Measurements from ENCODE around the gene FHOD1.
A peak's percentile ranks its signal among the peaks of the same experiment; 100 is the strongest.

Gene FHOD1

DNA sequence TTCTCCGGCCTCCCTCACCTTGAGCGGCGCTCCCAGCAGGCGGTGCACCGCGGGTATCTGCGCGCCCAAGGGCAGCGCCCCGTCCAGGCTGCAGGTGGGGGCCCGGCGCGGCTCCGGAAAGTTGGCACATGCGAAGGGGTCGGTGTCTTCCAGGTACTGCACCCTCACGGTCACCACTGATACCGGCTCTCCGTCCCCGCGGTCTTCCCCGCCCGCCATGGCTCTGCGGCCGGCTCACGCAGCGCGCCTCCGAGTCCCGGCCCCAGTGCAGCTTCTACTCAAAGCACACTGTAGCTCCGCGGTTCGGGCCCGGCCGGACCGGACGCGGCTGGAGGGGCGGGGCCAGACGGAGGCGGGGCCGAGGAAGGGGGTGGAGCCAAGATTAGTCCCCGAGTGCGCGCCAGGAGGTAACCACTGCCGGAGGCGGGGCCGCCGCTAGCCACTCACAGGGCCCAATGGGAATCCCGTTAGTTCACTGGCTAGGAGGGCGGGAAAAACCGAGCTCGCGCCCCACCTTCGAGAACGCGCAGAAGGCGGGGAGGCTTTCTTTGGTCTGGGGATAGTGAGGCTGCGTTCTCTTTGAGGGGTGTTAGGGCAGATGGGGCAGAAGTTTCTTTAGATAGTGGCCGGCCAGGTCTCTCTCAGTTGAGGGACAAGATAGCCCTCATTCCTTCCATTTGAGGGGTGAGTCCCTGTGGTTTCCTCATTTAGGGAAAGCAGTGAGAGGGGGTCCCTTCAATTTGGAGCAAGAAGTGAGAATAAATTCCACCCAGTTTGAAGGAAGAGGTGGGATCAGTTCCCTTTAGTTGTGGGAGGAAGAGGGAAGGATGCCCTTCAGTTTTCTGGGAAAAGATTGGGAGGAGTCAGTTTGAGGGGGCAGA lies at the start of gene FHOD1:
Gene FHOD1 (minus strand): TSS at position 290 of the 881 bp plus-strand sequence. CDS start 71 bp downstream, at position 219.
- peak; percentile 95 for DNase-seq (ENCODE audit: low spot score)

DNA sequence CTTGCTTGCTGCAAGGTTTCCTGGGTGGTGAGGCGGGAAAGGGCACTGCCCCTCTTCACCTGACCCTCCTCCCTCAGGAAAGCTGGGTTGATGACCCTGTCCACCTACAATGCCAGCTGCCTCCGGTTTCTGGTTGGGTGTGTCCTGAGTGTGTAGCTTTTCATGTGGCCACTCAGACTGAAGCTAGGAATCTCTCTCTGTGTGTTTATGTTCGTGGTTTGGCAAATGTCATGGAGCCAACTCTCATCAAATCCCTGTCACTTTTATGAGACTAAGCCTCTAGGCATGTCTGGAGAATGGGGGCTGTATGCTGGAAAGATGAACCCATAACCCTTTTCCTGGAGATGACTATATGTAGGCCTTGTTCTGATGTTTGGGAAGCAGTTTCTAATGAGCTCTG lies 49.1 kb upstream of the FHOD1 start:
- DNase-seq (ENCODE audit: low spot score) = no peak

DNA sequence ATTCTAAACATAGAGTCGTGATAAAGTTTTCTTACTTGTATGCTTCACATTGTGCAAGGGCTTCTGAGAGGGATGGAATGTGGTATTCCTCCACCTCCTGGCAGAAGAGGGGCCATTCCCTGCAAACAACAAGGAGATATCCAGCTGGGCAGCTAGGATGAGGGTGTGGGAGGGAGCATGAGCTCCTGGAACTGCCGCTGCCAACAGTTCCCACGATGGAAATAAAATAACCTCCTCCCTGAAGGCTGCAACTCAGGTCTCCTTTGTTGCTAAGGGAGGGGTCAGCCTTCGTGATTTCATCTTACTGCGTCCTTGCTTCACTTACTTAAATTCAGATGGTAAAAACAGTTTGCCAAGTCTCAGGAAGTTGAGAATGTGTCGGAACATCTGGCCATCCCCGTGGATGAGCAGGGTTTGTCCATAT lies 47.7 kb upstream of the FHOD1 start:
- DNase-seq (ENCODE audit: low spot score) = no peak

DNA sequence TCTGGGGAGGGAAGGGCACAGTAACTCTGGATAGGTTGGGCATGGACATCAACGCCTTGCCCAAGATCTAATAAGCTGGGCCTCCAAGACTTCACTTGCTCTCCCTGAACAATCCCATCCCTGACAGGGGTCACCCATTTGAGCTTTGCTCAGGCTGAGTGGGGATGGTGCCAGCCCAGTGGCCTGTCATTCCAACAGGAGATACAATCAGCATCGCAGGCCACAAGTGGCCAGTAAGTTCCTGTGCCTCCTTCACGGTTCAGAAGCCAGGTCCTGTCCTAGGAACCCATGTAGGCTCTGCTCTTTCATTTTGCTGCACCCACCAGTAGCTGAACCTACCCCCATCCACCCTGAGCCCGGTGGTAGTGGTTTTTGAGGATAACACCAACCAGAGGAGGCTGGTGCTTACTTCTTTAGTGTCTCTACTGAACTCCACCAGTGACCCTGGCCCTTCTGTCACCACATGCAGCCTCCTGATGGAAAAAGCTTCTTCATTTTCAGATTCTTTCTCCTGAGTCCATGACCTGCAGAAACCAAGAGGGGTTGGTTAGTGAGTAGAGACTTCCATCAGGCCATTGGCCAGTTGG lies 47.0 kb upstream of the FHOD1 start:
- DNase-seq (ENCODE audit: low spot score) = no peak

DNA sequence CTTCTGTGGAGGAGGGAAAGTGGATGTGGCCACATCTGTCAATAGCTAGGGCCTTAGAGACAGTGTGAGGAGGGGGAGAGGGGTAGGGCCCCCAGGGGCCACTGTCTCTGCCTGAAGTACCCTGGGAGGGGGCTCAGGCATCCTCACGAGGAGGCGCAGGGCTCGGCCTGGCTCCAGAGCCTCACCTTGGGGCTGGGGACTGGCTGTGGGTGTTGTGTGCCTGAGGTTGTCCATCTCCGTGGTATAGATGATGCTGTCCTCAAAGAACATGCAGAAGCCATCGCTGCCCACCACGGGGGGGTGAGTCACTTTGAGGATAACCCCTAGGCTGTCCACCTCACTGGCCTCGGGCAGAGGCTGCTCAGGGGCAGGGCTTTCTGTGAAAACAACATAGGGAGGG lies 44.2 kb upstream of the FHOD1 start:
- DNase-seq (ENCODE audit: low spot score) = no peak

DNA sequence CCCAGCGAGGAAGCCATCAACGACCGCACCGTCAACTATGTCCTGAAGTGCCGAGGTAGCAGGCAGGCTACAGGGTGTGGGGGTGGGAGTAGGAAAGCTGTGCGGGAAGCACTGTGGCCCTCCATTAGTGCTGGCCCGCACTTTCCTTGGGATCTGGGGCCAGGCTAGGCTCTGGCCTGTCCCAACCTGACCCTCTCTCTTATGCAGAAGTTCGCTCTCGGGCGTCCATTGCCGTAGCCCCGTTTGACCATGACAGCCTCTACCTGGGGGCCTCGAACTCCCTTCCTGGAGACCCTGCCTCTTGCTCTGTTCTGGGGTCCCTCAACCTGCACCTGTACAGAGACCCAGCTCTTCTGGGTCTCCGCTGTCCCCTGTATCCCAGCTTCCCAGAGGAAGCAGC lies 40.7 kb upstream of the FHOD1 start:
- DNase-seq (ENCODE audit: low spot score) = no peak

DNA sequence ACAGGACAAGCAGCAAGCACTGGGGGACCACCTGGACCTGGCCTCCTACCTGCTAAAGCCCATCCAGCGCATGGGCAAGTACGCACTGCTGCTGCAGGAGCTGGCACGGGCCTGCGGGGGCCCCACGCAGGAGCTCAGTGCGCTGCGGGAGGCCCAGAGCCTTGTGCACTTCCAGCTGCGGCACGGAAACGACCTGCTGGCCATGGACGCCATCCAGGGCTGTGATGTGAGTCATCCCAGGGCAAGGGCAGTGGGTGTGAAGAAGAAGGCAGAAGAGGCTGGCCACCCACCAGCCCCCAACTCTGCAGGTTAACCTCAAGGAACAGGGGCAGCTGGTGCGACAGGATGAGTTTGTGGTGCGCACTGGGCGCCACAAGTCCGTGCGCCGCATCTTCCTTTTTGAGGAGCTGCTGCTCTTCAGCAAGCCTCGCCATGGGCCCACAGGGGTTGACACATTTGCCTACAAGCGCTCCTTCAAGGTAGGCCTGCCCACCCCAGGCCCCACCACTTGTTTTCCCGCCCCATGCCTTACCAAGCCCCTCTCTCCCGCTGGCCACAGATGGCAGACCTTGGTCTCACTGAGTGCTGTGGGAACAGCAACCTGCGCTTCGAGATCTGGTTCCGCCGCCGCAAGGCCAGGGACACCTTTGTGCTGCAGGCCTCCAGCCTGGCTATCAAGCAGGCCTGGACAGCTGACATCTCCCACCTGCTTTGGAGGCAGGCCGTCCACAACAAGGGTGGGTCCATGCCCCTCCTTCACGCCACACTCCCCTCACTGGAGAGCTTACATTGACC lies 39.4 kb upstream of the FHOD1 start:
- no peak for DNase-seq (ENCODE audit: low spot score)

DNA sequence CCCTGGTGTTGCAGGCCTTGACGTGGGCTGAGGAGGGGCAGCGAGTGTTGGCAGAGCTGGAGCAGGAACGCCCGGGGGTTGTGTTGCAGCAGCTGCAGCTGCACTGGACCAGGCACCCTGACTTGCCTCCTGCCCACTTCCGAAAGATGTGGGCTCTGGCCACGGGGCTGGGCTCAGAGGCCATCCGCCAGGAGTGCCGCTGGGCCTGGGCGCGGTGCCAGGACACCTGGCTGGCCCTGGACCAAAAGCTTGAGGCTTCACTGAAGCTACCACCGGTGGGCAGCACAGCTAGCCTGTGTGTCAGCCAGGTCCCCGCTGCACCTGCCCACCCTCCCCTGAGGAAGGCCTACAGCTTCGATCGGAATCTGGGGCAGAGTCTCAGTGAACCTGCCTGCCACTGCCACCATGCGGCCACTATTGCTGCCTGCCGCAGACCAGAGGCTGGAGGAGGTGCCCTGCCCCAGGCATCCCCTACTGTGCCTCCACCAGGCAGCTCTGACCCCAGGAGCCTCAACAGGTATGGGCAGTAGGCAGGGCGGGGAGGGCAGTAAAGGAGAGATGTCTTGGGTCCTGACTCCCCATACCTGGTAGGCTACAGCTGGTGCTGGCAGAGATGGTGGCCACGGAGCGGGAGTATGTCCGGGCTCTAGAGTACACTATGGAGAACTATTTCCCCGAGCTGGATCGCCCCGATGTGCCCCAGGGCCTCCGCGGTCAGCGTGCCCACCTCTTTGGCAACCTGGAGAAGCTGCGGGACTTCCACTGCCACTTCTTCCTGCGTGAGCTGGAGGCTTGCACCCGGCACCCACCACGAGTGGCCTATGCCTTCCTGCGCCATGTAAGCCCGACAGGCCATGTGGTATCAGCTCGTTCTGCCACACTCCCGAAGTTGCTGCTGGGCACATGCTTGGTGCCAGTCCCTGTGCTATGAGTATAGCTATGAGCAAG lies 37.7 kb upstream of the FHOD1 start:
- DNase-seq (ENCODE audit: low spot score) = peak; percentile 44

DNA sequence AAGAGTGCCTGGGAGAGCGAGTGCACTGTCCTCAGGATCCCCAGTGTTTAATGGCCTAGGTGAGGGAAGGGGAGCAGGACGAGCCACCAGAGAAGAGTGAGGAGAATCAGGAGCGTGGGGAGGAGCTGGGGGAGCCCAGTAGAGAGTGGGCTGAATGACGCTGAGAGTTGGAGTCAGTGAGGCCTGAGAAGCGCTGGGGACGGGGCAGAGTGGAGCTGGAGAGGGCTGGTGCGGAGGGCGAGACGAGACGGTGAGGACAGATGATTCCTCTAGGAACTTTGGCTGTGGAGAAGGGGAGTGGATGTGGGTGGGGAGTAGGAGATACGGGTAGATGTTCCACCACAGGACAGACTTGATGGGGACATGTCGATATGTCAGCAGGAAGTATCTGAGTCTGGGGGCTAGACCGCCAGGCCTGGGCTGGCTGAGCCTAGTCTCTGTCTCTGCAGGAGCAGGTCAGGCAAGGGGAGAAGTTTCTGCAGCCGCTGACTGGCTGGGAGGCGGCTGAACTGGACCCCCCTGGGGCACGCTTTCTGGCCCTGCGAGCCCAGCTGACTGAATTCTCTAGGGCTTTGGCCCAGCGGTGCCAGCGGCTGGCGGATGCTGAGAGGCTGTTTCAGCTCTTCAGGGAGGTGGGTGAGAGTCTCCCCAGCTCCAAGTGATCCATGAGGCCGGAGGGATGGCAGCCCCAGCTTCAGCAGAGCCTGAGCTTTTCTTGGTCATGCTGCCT lies 36.7 kb upstream of the FHOD1 start:
- no peak for DNase-seq (ENCODE audit: low spot score)

DNA sequence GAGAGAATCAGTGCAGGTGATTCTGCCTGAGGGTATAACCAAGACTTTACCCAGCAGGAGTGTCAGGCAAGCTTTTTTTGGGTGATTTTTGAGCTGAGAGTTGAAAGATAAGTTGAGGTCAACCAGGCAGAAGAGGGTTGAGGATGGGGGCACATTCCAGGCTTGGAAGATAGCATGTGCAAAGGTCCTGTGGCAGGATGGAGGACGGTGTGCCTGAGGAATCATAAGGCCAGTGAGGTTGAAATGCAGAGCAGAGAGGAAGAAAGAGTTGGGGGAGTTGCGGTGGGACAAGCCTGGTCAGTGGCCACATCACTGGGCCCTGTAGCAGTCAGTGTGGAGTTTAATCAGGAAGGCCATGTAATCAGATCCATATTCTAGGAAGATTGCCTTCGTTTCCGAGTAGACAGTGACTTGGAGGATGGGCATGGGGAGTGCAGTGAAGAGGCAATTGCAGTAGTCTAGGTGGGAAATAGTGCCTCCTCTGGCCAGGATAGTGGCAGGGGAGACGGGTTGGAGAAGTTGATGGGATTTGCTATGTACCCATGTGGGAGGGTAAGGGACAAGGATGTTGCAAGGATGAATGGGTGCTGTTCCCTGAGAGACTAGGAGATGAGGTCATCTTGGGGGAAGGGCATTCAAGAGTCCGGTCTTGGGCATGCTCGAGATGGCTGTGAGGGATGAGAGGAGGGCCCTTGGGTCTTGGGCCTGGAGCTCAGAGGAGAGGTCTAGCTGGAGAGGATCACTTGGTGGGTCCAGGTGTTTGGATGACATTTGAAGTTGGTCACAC lies 36.0 kb upstream of the FHOD1 start:
- no peak for DNase-seq (ENCODE audit: low spot score)

DNA sequence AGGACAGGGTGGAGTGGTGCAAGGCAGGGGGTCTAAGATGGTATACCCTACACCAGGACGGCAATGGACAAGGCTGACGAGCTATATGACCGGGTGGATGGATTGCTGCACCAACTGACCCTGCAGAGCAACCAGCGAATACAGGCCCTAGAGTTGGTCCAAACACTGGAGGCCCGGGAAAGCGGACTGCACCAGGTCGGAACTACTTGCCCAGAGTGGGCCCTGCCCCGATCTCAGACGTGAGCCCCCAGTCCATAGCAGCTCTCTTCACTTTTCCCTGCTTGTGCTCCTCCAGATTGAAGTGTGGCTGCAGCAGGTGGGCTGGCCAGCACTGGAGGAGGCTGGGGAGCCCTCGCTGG lies 35.1 kb upstream of the FHOD1 start:
- no peak for DNase-seq (ENCODE audit: low spot score)

DNA sequence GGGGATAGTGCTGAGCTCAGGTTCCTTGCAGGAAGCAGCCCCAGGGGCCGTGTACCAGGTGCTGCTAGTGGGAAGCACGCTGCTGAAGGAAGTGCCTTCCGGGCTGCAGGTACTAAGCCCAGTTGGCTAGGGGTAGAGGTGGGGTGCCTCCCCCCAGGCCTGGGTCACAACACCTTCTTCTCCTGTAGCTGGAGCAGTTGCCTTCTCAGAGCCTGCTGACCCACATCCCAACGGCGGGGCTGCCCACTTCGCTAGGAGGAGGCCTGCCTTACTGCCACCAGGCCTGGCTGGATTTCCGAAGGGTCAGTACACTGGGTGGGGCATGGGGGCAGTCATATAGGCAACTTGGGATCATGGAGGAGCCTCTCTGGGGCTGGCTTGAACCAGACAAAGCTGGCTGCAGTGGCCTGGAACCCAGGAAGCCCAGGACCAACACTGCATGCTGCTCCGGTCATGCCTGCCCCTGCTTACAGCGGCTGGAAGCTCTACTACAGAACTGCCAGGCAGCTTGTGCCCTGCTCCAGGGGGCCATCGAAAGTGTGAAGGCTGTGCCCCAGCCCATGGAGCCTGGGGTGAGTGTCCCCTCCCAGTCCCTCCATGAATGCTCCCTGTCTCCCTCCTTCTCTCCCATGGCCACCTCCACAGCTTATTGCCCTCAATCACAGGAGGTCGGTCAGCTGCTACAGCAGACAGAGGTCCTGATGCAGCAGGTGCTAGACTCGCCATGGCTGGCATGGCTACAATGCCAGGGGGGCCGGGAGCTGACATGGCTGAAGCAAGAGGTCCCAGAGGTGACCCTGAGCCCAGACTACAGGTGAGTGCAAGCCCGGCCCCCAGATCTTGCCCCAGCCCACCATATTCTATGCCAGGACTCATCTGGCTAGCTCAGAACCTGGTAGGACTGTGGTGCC lies 34.5 kb upstream of the FHOD1 start:
- DNase-seq (ENCODE audit: low spot score) = no peak

DNA sequence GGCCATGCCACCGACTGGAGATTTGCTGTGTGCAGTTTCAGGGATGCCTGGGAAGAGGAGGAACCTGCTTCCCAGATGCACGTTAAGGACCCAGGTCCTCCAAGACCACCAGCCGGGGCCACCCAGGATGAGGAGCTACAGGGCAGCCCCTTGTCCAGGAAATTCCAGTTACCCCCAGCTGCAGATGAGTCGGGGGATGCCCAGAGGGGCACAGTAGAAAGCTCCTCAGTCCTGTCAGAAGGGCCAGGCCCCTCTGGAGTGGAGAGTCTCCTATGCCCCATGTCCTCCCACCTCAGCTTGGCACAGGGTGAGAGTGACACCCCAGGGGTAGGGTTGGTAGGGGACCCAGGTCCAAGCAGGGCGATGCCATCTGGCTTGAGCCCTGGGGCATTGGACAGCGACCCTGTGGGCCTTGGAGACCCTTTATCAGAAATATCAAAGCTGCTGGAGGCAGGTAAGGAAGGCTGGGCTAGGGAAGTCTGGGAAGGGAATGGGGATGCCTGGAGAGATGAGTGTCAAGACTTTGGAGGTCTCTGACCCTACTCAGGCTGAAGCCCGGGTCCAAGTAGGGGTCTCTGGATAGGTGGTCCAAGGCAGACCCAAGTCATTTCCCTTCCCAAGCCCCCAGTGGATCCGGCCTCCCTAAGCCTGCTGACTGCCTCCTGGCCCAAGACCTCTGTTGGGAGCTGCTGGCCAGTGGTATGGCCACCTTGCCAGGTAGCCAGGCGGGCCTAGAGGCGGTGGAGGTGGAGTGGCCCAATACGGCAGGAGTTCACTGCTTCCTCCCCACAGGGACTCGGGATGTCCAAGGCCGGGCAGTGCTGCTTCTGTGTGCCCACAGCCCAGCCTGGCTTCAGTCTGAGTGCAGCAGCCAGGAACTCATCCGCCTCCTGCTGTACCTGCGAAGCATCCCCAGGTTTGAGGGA lies 33.1 kb upstream of the FHOD1 start:
- DNase-seq (ENCODE audit: low spot score) = no peak

DNA sequence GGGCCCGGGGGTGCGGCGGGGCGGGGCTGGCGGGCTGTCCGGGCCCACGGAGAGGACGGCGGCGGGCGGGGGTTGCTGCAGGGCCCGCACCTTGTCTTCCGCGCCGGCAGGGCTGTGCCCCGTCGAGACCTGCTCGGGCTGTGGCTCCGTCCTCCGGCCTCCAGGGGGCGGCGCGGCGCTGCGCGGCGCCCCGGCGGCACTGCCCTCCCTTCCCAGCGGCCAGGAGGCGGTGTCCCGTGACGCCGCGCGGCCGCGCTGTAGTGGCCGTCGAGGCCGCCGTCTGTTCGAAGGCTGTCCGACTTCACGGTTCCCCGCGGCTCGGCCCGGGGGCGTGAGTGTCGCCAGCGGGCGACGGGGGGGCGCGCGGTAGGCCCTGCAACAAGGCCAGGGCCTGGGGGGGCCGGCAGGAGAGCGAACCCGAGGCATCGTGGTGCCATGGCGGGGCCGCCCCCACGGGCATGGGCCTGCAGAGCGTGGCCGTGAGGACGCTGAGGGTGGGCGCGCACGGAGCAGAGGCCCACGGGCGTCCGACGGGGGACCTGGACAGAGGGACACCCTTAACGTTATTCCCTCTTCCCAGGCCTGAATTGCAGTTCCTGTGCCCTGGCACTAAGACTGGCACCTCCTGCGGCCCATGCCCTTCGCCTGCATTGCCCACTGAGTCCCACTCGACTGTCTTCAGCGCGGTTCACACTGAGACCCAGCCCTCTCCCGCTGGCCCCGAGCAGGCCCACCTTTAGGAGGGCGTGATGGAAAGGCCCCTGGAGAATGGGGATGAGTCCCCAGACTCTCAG lies 32.2 kb upstream of the FHOD1 start, which contains the start of gene PLEKHG4:
Gene PLEKHG4 (plus strand): TSS at position 237 of the 794 bp plus-strand sequence. CDS start 513 bp downstream, at position 750.
- peak; percentile 97 for DNase-seq (ENCODE audit: low spot score)

DNA sequence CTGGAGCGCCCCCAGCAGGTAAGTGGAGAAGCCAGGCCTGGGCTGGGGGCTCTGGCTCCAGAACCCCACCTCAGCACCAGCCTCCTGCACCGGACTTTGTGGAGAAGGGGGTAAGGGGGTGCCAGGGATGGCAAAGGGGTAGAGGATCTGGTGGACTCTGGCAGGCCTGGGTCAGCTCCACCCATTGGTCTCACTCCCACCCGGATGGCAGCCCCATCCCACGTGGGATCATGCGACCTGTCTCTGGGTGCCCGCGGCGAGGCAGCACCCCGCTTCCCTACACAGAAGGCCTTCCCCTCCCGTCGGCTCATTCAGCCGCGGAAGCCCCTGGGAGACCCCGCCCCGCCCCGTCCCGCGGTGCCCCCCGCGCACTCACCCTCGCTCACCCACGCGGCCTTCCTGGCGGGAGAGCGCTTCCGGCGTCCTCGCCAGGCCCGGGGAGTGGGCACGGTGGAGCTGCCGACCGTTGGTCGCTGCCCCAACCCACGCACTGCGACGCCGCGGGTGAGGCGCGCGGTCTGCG lies 31.6 kb upstream of the FHOD1 start:
- peak; percentile 85 for DNase-seq (ENCODE audit: low spot score)

DNA sequence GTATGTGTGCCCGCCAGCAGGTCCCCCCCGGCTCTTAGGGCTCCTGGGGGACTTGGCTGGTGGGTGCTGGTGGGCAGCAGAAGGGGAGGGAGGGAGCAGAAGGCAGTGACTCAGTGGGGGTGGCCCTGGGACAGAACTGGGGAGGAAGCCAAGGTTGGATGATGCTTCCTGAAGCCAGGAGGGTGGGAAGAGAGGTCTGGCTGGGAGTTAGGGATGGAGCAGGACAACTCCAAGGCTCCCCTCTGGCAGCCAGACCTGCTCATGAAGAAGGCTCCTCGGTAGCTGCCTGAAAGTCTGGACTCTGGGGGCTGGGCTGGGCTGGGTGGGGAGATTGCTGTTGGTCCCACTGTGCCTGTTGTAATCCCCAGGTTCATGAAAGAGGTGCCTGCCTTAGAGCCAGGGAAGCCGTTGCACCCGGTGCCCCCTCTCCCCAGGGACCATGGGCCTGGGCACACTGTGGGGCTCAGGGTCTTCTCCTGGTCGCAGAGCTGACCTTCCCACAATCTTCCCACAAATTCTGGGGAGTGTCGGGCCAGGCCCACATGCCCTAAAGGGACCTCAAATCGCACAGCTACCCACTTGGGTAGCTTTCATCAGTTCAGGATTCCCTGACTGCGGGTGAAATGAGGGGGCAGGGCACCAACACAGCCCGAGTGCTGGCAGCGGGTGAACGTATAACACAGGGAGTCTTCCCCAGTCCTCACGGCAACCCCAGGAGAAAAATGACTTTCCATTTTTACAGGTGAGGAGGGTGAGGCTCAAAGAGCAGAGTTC lies 30.9 kb upstream of the FHOD1 start:
- no peak for DNase-seq (ENCODE audit: low spot score)

Measured in D341Med (cell line).